B cell (primary cell): ENCODE data around the gene NECTIN4. TPM values are rescaled to one million over a fixed set of nuclear protein-coding genes. Genes with fewer than 3 reads are reported as not detected.

ENCODE experiments used
- ATAC-seq: fragments of 200-7000 bp; cut with Tn5 transposase; one replicate; pipeline ENCODE4 v1.10.0; 2021; ENCODE audit warnings: low read depth, mild to moderate bottlenecking, moderate number of reproducible peaks, moderate library complexity
- CTCF ChIA-PET: fragments of 350-600 bp; sonication (Branson Sonifier 250); formaldehyde crosslinking; loops from one replicate; lab custom pipeline; 2021; ENCODE audit warnings: antibody characterized with exemption, inconsistent platforms; lab: Charles Lee
- POLR2A ChIA-PET: fragments of 350-600 bp; sonication (Branson Sonifier 250); formaldehyde crosslinking; loops from one replicate; lab custom pipeline; 2021; ENCODE audit warnings: antibody characterized with exemption; lab: Charles Lee
- DNase-seq: peaks from one replicate; pipeline ENCODE4 v3.0.0; 2013
- H2AFZ ChIP-seq: 2 replicates; pipeline ENCODE4 v1.6.1; 2012; ENCODE audit warnings: mild to moderate bottlenecking, low read depth, low read length; ENCODE audit not compliant: insufficient read depth, poor library complexity, severe bottlenecking
- H3K27ac ChIP-seq, 2 donors: 1 replicate in 1 of 2; 2 replicates in 1 of 2; pipeline ENCODE4 v1.5.1; 2012 to 2013; ENCODE audit warnings: low read length in 2 of 2, mild to moderate bottlenecking in 2 of 2, moderate library complexity in 1 of 2
- H3K27me3 ChIP-seq, 4 experiments: fragments of 200-600 bp in 1 of 4; sonication (generic) in 1 of 4; replicated peaks in 1 of 4; 1 replicate in 2 of 4; 2 replicates in 2 of 4; pipeline versions ENCODE4 v1.6.1 to v1.7.0; 2013 to 2016; ENCODE audit warnings: low read length in 3 of 4, mild to moderate bottlenecking in 2 of 4, mixed read lengths in 1 of 4, moderate library complexity in 1 of 4; ENCODE audit not compliant: insufficient read depth in 4 of 4, control insufficient read depth in 3 of 4; ENCODE audit errors: control extremely low read depth in 1 of 4
- H3K36me3 ChIP-seq, 2 experiments: replicated peaks in 1 of 2; 1 replicate in 1 of 2; 2 replicates in 1 of 2; pipeline versions ENCODE4 v1.6.1 to v1.7.1; 2013; ENCODE audit warnings: low read length in 1 of 2; ENCODE audit not compliant: insufficient read depth in 2 of 2, control insufficient read depth in 1 of 2; ENCODE audit errors: control extremely low read depth in 1 of 2, extremely low read depth in 1 of 2
- H3K4me1 ChIP-seq, 2 donors: fragments of 200-600 bp in 1 of 2; sonication (generic) in 1 of 2; 1 replicate in 1 of 2; 2 replicates in 1 of 2; pipeline versions ENCODE4 v1.5.1 to v1.6.1; 2013 to 2017; ENCODE audit warnings: low read length in 2 of 2; ENCODE audit not compliant: control insufficient read depth in 2 of 2, insufficient read depth in 2 of 2
- H3K4me2 ChIP-seq: replicated peaks from 2 replicates; pipeline ENCODE3; 2012; ENCODE audit warnings: mild to moderate bottlenecking, low read depth, low read length; ENCODE audit not compliant: poor library complexity, severe bottlenecking
- H3K4me3 ChIP-seq, 5 experiments: fragments of 200-600 bp in 1 of 5; sonication (generic) in 1 of 5; 1 replicate in 3 of 5; 2 replicates in 2 of 5; pipeline versions ENCODE4 v1.5.1 to v1.7.0; 2011 to 2016; ENCODE audit warnings: low read length in 4 of 5, mild to moderate bottlenecking in 4 of 5, low read depth in 2 of 5, control low read depth in 1 of 5, moderate library complexity in 1 of 5; ENCODE audit not compliant: insufficient read depth in 1 of 5; ENCODE audit errors: control extremely low read depth in 1 of 5, extremely low read depth in 1 of 5
- H3K79me2 ChIP-seq: fragments of 200-600 bp; sonication (generic); one replicate; pipeline ENCODE4 v1.6.0; 2016; ENCODE audit warnings: low read length; ENCODE audit not compliant: control insufficient read depth, insufficient read depth
- H3K9ac ChIP-seq: fragments of 200-600 bp; sonication (generic); 2 replicates; pipeline ENCODE4 v1.6.1; 2017; ENCODE audit warnings: mild to moderate bottlenecking, low read length, moderate library complexity
- H3K9me3 ChIP-seq, 3 donors: one replicate each; pipeline versions ENCODE4 v1.6.1 to v1.7.1; 2013; ENCODE audit warnings: low read length in 2 of 3; ENCODE audit not compliant: control insufficient read depth in 2 of 3, insufficient read depth in 1 of 3; ENCODE audit errors: control extremely low read depth in 1 of 3
- H4K20me1 ChIP-seq: 2 replicates; pipeline ENCODE4 v1.6.0; 2012; ENCODE audit warnings: mild to moderate bottlenecking, low read length; ENCODE audit not compliant: insufficient read depth, control insufficient read depth, poor library complexity, severe bottlenecking
- H3K27ac Mint-ChIP-seq: one replicate; pipeline ENCODE4 v1.8.0; 2021; ENCODE audit warnings: mixed read lengths
- H3K27me3 Mint-ChIP-seq: one replicate; pipeline ENCODE4 v1.8.0; 2021; ENCODE audit warnings: mixed read lengths
- H3K4me1 Mint-ChIP-seq: one replicate; pipeline ENCODE4 v1.8.0; 2021; ENCODE audit warnings: mixed read lengths
- H3K4me3 Mint-ChIP-seq: one replicate; pipeline ENCODE4 v1.8.0; 2021; ENCODE audit warnings: mixed read lengths
- H3K9me3 Mint-ChIP-seq: one replicate; pipeline ENCODE4 v1.8.0; 2022; ENCODE audit warnings: mixed read lengths; ENCODE audit not compliant: insufficient read depth
- CTCF ChIP-seq: fragments of 200-600 bp; IDR thresholded peaks from one replicate; pipeline ENCODE4 v1.8.0; 2022; ENCODE audit warnings: antibody characterized with exemption, mild to moderate bottlenecking
- EZH2 ChIP-seq: IDR thresholded peaks from 2 replicates; pipeline ENCODE4 v1.6.1; 2012; ENCODE audit warnings: borderline replicate concordance, low read depth, mild to moderate bottlenecking, moderate library complexity, low read length; ENCODE audit not compliant: insufficient read depth, poor library complexity, severe bottlenecking
- WGBS: methylation state at CpG from one replicate; pipeline ENCODE4 v1.1.5; 2013; ENCODE audit warnings: missing lambda C conversion rate; ENCODE audit not compliant: insufficient coverage; 5-methylcytosine and 5-hydroxymethylcytosine counted together
- intact Hi-C: fragments of 100-400 bp; cut with micrococcal nuclease; formaldehyde crosslinking; loops from one replicate; pipeline ENCODE4 v1.10.0; 2022
- polyA plus RNA-seq: library from polyadenylated mRNA; depleted of rRNA; stranded (reverse); fragments of >200 nt; gene quantifications from 2 replicates; pipeline ENCODE4 v1.2.3, GENCODE V29; 2012
- total RNA-seq, 2 donors: library from RNA; stranded (reverse); fragments of 120-200 nt in 1 of 2; gene quantifications; 1 replicate in 1 of 2; 2 replicates in 1 of 2; pipeline versions ENCODE4 v1.2.3 to v1.2.4, GENCODE V29; 2013 to 2022

NECTIN4 gene
- total and polyA plus RNA-seq, 2 donors (not counting 1 experiment from before 2014, with no cell fraction given): not detected

- 80% methylated on average over 5 of the region's 5 CpGs for WGBS
- no peak overlapping the region for H3K27ac Mint-ChIP-seq
- intact Hi-C loops: no loop called here
- H2AFZ ChIP-seq: no peak overlapping the region
- H3K36me3 ChIP-seq: no peaks in the 10 kb centered on the region
- H3K4me2 ChIP-seq: no peak overlapping the region
- ATAC-seq (no peak), DNase-seq (no peak)
- H3K9ac ChIP-seq: no peak overlapping the region
- H3K79me2 ChIP-seq: no peaks in the 10 kb centered on the region
- peaks cover 7% of the 10 kb centered on the region for H3K27me3 Mint-ChIP-seq
- H3K9me3 Mint-ChIP-seq: no peaks in the 10 kb centered on the region
- no peak overlapping the region for H3K4me3 Mint-ChIP-seq
- ChIA-PET POLR2A (no interaction called here), CTCF (no interaction called here)
- H4K20me1 ChIP-seq: no peaks in the 10 kb centered on the region
- H3K9me3 ChIP-seq: no peaks in the 10 kb centered on the region
- H3K4me1 Mint-ChIP-seq: no peaks in the 10 kb centered on the region
- no peaks in the 10 kb centered on the region for H3K4me1 ChIP-seq
- H3K27ac ChIP-seq: no peak overlapping the region
- H3K27me3 ChIP-seq: no peaks in the 10 kb centered on the region
- TF ChIP-seq CTCF (no peak), EZH2 (no peak)
- no peak overlapping the region for H3K4me3 ChIP-seq
These were observed 7.8 kb downstream of the NECTIN4 start for GRCh38 chr1:161081519-161081918.

- Histone ChIP-seq H3K9me3 (no peaks in the 10 kb centered on the region), H3K9ac (no peak overlapping the region), H3K4me3 (no peak overlapping the region), H3K4me1 (no peaks in the 10 kb centered on the region), H3K4me2 (no peak overlapping the region), H4K20me1 (no peaks in the 10 kb centered on the region), H3K27me3 (no peaks in the 10 kb centered on the region), H2AFZ (no peak overlapping the region), H3K79me2 (no peaks in the 10 kb centered on the region), H3K36me3 (no peaks in the 10 kb centered on the region), H3K27ac (no peak overlapping the region)
- no peak for DNase-seq
- no peak for TF ChIP-seq EZH2
- TF ChIP-seq CTCF: no peak
- H3K27ac Mint-ChIP-seq: no peak overlapping the region
- no peaks in the 10 kb centered on the region for H3K9me3 Mint-ChIP-seq
- POLR2A ChIA-PET: no interaction called here
- no peaks in the 10 kb centered on the region for H3K4me1 Mint-ChIP-seq
- WGBS: 93% methylated on average over 4 of the region's 5 CpGs
- CTCF ChIA-PET: no interaction called here
- H3K27me3 Mint-ChIP-seq: peaks cover 4% of the 10 kb centered on the region
- intact Hi-C loops: no loop called here
- H3K4me3 Mint-ChIP-seq: no peak overlapping the region
- no peak for ATAC-seq
These were observed 8.6 kb downstream of the NECTIN4 start for GRCh38 chr1:161080441-161081405.
